RWPE2 (cell line): ENCODE measurements around the gene ASTN2.
A peak's percentile ranks its signal among the peaks of the same experiment; 100 is the strongest.

Source experiments
- ATAC-seq: fragments of 200-7000 bp; cut with Tn5 transposase; 3 replicates; pipeline ENCODE4 v1.9.1; 2021; ENCODE audit warnings: low read depth
- DNase-seq: peaks from one replicate; pipeline ENCODE4 v3.0.0-alpha.2; 2020; ENCODE audit warnings: low spot score
- H3K27ac ChIP-seq: fragments of 450-650 bp; 2 replicates; pipeline ENCODE4 v1.5.1; 2017; ENCODE audit warnings: mild to moderate bottlenecking; ENCODE audit not compliant: poor library complexity, severe bottlenecking
- H3K27me3 ChIP-seq: fragments of 250-450 bp; sonication (Bioruptor Pico); 2 replicates; pipeline ENCODE4 v1.5.1; 2021; ENCODE audit warnings: mild to moderate bottlenecking, moderate library complexity; ENCODE audit not compliant: insufficient read depth, poor library complexity, severe bottlenecking
- H3K36me3 ChIP-seq: fragments of 250-450 bp; sonication (Bioruptor Pico); 2 replicates; pipeline ENCODE4 v1.5.1; 2020; ENCODE audit warnings: low read depth, mild to moderate bottlenecking, moderate library complexity
- H3K4me1 ChIP-seq: fragments of 250-450 bp; sonication (Bioruptor Pico); 2 replicates; pipeline ENCODE4 v1.5.1; 2021; ENCODE audit warnings: mild to moderate bottlenecking, moderate library complexity; ENCODE audit not compliant: insufficient read depth, poor library complexity, severe bottlenecking
- H3K4me3 ChIP-seq: fragments of 250-450 bp; sonication (Bioruptor Pico); 2 replicates; pipeline ENCODE4 v1.5.1; 2021; ENCODE audit warnings: mild to moderate bottlenecking, moderate library complexity; ENCODE audit not compliant: severe bottlenecking
- H3K9me3 ChIP-seq: fragments of 250-450 bp; sonication (Bioruptor Pico); 2 replicates; pipeline ENCODE4 v1.5.1; 2021; ENCODE audit warnings: mild to moderate bottlenecking, moderate library complexity; ENCODE audit not compliant: severe bottlenecking
- CTCF ChIP-seq: fragments of 450-650 bp; IDR thresholded peaks from one replicate; pipeline ENCODE4 v1.5.1; 2017; ENCODE audit warnings: mild to moderate bottlenecking, moderate library complexity; ENCODE audit not compliant: poor library complexity, severe bottlenecking

ASTN2 gene

GRCh38 chr9:117409321-117409720 lies 5.5 kb downstream of the ASTN2 start:
- H3K27ac ChIP-seq: no peak overlapping the region
- DNase-seq: no peak
- no peaks in the 10 kb centered on the region for H3K4me1 ChIP-seq
- TF ChIP-seq CTCF: no peak
- H3K27me3 ChIP-seq: peaks cover 23% of the 10 kb centered on the region
- no peak overlapping the region for H3K4me3 ChIP-seq
- no peaks in the 10 kb centered on the region for H3K36me3 ChIP-seq
- ATAC-seq: peak; percentile 53; the same call in 2 of the 3 replicates
- H3K9me3 ChIP-seq: no peaks in the 10 kb centered on the region

- Histone ChIP-seq H3K27me3 (peaks cover 5% of the 10 kb centered on the region), H3K9me3 (no peaks in the 10 kb centered on the region), H3K4me1 (no peaks in the 10 kb centered on the region), H3K27ac (no peak overlapping the region), H3K4me3 (no peak overlapping the region), H3K36me3 (no peaks in the 10 kb centered on the region)
- DNase-seq (no peak), ATAC-seq (no peak)
- no peak for TF ChIP-seq CTCF
These were observed 7.3 kb downstream of the ASTN2 start for GRCh38 chr9:117407436-117408022.

DNA sequence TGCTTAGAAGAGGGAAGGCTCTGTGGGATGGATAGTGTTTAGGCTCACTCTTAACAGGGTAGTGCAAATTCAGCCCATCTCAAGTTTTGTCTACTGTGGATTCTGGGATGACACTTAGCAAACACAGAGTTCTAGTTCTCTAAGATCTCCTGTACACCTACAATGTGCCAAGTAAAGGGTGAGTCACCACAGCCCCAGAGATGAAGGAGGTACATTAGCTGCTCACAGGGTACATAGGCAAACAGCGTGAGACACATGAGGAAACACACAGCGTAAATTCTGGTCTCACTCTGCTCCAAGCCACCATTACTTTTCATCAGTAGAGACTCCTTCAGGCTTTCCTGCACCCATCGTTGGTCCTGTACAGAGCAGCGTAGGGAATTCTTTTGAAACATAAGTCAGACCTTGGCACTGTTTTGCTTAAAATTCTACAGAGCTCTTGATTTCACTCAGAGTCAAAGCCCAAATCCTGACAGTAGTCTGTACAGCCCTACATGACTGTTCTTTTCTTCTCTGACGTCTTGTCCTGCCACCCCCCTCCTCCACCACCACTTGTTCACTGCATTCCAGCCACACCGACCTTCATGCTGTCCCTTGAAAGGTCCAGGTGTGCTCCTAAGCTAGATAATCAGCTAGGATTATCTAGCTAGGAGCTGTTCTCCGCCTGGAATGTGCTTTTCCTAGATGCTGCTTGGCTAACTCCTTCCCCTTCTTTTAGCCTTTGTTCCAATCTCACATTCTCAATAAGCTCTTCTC lies 8.7 kb downstream of the ASTN2 start:
- H3K36me3 ChIP-seq: no peaks in the 10 kb centered on the region
- no peak for DNase-seq
- no peak overlapping the region for H3K27ac ChIP-seq
- ATAC-seq: no peak
- no peaks in the 10 kb centered on the region for H3K4me1 ChIP-seq
- no peaks in the 10 kb centered on the region for H3K9me3 ChIP-seq
- no peak overlapping the region for H3K4me3 ChIP-seq
- TF ChIP-seq CTCF: no peak
- H3K27me3 ChIP-seq: peaks cover under 1% of the 10 kb centered on the region

DNA sequence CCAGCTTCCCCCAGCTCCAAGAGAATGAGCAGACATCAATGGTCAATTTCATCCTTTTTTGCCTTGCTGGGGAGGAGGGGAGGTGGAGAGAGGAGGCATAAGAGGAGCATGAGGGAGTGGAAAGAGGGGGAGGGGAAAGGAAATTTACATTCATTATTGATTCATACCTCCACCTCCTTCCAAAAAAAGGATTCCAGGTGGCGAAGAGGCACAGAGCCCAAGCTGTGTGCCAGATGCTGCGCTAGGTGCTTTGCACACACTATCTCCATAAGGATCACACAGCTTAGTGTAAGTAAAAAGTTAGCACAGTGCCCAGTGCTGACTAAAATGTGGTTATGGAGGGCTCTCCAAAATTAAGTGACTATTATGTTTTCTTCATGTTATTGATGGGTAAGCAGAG lies 11.0 kb downstream of the ASTN2 start:
- no peak for ATAC-seq
- DNase-seq: no peak
- no peak overlapping the region for H3K4me3 ChIP-seq

More for the DNA sequence above, 11.0 kb downstream of the ASTN2 start:
- Histone ChIP-seq H3K27ac (no peak overlapping the region), H3K4me1 (no peaks in the 10 kb centered on the region), H3K9me3 (no peaks in the 10 kb centered on the region), H3K27me3 (peaks cover 10% of the 10 kb centered on the region), H3K36me3 (no peaks in the 10 kb centered on the region)
- TF ChIP-seq CTCF: no peak
